ENCODE data around the gene QRICH1. TPM values are rescaled to one million over a fixed set of nuclear protein-coding genes. Genes with fewer than 3 reads are reported as not detected.

Gene QRICH1
- total RNA-seq, 1 experiment from 2014 or later = 151 TPM

DNA sequence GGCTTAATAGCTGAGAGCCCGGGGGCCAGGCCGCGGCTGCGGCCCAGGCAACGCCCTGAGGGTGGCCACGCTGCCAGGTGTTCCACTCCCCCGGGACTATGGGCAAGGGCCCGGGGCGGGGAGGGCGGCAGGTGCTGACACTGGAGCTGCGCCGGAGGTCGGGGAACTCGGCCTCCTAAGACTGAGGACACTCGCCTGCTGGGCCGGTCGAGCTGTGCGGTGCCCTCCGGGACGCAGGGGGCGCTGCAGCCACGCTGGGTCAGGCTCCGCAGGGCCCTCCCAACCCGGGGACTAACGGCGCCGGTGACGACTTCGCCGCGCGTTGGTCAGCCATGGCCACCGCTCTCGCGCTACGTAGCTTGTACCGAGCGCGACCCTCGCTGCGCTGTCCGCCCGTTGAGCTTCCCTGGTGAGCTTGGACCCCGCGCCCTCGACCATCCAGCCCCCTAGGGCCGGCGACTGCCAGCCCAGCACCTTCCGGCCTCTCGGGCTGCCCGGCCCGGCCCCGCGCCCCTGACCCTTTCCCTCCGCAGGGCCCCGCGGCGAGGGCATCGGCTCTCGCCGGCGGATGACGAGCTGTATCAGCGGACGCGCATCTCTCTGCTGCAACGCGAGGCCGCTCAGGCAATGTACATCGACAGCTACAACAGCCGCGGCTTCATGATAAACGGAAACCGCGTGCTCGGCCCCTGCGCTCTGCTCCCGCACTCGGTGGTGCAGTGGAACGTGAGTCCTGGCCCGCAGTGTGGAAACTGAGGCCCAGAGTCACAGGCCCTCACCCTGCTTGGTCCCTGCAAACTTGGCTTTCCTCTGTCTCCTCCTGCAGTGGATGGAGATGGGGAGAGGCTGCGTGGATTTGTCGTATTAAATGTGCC lies 71.8 kb downstream of the QRICH1 start, which contains the start of gene NDUFAF3:
Gene NDUFAF3 (plus strand): TSS at position 309 of the 875 bp plus-strand sequence. CDS start 24 bp downstream, at position 333.
- Histone ChIP-seq H3K23me2 (ENCODE audit: insufficient read length, low read depth, low read length, poor library complexity, severe bottlenecking) (peaks cover 22% of the 10 kb centered on the region), H3K27me3 (ENCODE audit: insufficient read depth, low read length) (no peaks in the 10 kb centered on the region), H3K14ac (ENCODE audit: insufficient read depth, low read length) (peak within 1 kb of the TSS; percentile 89), H4K5ac (ENCODE audit: insufficient read length, low read depth, low read length) (peak within 1 kb of the TSS; percentile 53), H3K18ac (ENCODE audit: insufficient read length, low read depth, low read length) (peak within 1 kb of the TSS; percentile 92), H3K4me1 (ENCODE audit: insufficient read depth, low read length) (no peaks in the 10 kb centered on the region), H3K27ac (ENCODE audit: insufficient read length, low read depth, low read length) (no peak within 1 kb of the TSS), H2BK12ac (ENCODE audit: insufficient read length, low read depth, low read length) (no peak within 1 kb of the TSS), H2BK15ac (ENCODE audit: low read depth, low read length) (no peak within 1 kb of the TSS; the same call in 1 of the 2 replicates), H3K23ac (ENCODE audit: insufficient read length, low read depth, low read length) (no peak within 1 kb of the TSS), H3K79me1 (ENCODE audit: insufficient read depth, low read depth, low read length, poor library complexity, severe bottlenecking) (no peaks in the 10 kb centered on the region), H3K9me3 (ENCODE audit: control insufficient read depth, low read depth, low read length) (no peaks in the 10 kb centered on the region), H3K9ac (ENCODE audit: extremely low read depth, insufficient read length, low read length) (peak within 1 kb of the TSS; percentile 90), H2BK120ac (ENCODE audit: low read depth, low read length, poor library complexity, severe bottlenecking) (no peak within 1 kb of the TSS), H4K91ac (ENCODE audit: insufficient read length, low read depth, low read length) (peak within 1 kb of the TSS; percentile 34), H3T11ph (ENCODE audit: low read length) (no peak within 1 kb of the TSS), H2AK5ac (ENCODE audit: insufficient read length, low read length) (no peak within 1 kb of the TSS), H3K4ac (ENCODE audit: low read depth, low read length) (peak within 1 kb of the TSS; percentile 55), H4K20me1 (ENCODE audit: control insufficient read depth, insufficient read depth, insufficient read length) (peaks cover 5% of the 10 kb centered on the region), H2BK5ac (ENCODE audit: insufficient read length, low read length) (no peak within 1 kb of the TSS), H3K79me2 (ENCODE audit: insufficient read depth, low read length) (no peaks in the 10 kb centered on the region), H2BK20ac (ENCODE audit: low read depth, low read length, poor library complexity, severe bottlenecking) (no peak within 1 kb of the TSS), H3K56ac (ENCODE audit: insufficient read length, low read depth, low read length) (no peak within 1 kb of the TSS), H2AFZ (ENCODE audit: low read length) (no peak within 1 kb of the TSS), H4K8ac (replicated peaks; ENCODE audit: insufficient read length, low read depth, low read length) (no peak within 1 kb of the TSS), H3K4me2 (ENCODE audit: insufficient read depth, insufficient read length, low read length) (peak within 1 kb of the TSS; percentile 88)
- peak; percentile 98 for TF ChIP-seq CTCF (conservative IDR thresholded peaks at IDR 0.05)
- no peaks in the 10 kb centered on the region for H3K9me3 Mint-ChIP-seq
- peak; percentile 95 for DNase-seq
- peaks cover 22 to 23% of the 10 kb centered on the region in 2 experiments for H3K4me1 Mint-ChIP-seq
- peak within 1 kb of the TSS; percentile 91 to 95 for H3K4me3 Mint-ChIP-seq
- WGBS (ENCODE audit: extremely low coverage, insufficient read length, low lambda C conversion rate) = no CpG with 5 or more reads among the region's 83 CpGs
- peak within 1 kb of the TSS; percentile 95 to 98 (median 98) for H3K27ac Mint-ChIP-seq
- H3K27me3 Mint-ChIP-seq (ENCODE audit: low read depth) = no peaks in the 10 kb centered on the region; the same call in 1 of the 2 replicates
- peaks cover 38 to 47% (median 46%) of the 10 kb centered on the region in 3 experiments for H3K36me3 Mint-ChIP-seq (ENCODE audit: insufficient read depth in 1 of 3, low read depth in 3 of 3)
